ENCODE results near the gene ADGRV1.

The ADGRV1 gene

DNA sequence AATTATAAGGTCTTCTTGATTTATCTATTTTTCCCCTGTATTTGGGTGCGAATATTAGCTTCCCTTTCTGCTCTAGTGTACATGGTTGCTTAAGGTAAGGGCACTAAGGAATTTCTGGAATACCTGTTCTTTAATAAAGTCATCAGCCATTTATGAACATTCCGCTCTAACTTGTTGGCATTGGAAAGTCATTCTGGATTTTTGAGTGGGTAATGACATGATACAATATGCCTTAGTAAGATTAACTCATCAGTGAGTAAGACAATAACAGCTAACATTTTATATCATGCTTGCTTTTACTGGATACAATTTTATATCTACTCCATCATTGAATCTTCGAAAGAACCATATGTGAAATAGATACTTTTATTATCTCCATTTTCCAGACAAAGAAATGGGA, 628.4 kb downstream of the ADGRV1 start:
- no peak for TF ChIP-seq CTCF (IDR thresholded peaks at IDR 0.05; ENCODE audit: extremely low read depth, insufficient read depth, missing control alignments)
- in situ Hi-C loops (cut with MboI; ENCODE audit: low pct_unique_long_range_greater_than_20kb, low sequenced_read_pairs, unreplicated experiment), result no loop called here
- DNase-seq (ENCODE audit: low spot score), result no peak

DNA sequence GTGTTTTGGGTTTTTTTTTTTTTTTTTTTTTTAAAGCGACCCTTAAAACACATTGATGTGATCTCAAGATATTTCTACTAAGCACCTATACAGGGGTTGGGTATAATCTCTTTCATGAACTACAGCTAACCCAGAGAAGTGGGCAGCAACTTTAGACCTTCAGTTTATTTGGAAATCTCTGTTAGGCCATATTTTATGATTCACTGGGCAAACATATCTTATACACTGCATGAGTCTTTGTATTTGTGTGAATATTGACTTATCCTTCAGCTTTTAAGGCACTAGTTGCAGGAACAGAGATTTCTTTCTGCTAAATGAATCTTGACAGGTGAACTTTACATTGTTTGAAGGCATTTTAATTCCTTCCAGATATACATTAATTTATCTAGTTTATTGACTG, 630.2 kb downstream of the ADGRV1 start:
- in situ Hi-C loops (cut with MboI; ENCODE audit: low pct_unique_long_range_greater_than_20kb, low sequenced_read_pairs, unreplicated experiment), result no loop called here
- TF ChIP-seq CTCF (IDR thresholded peaks at IDR 0.05; ENCODE audit: extremely low read depth, insufficient read depth, missing control alignments), result no peak

DNA sequence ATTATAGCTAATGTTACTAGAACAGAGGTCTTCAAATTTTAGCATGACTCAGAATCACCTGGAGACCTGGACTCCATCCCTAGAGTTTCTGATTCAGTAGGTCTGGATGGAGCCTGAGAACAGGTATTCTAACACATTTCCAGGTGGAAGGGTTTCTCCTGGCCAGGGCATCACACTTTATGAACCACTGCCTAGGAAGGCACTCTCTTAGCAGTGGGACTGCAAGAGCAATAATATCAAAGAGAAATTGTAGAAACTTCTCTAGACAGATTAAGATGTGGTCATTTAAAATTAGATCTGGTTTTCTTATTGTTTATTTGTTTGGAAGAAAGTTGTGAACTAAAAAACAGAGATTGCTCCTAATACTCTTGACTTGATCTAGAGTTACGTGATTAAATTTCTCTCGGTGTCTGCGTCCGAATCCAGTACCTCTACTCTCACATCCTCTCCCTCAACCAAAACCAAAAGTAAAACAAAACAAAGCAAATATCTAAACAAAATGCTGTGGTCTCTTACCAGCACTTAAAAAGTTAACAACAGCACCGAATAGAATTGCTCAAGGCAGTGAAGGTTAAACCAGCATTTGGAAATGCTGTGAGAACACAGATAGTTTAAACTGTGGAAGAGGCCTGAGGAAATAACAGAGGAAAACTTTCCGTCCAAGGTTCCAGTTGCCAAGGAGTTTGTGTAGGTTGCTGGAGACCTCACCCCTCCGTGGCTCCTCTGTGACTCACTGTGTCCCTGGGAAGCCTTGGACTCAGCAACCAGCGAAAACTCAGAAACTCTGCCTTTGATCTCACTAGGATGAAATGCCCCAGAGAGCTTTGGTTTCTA, 631.1 kb downstream of the ADGRV1 start:
- TF ChIP-seq CTCF (IDR thresholded peaks at IDR 0.05; ENCODE audit: extremely low read depth, insufficient read depth, missing control alignments), result no peak
- no peak for DNase-seq (ENCODE audit: low spot score)
- in situ Hi-C loops (cut with MboI; ENCODE audit: low pct_unique_long_range_greater_than_20kb, low sequenced_read_pairs, unreplicated experiment), result no loop called here

More for the DNA sequence above, 630.2 kb downstream of the ADGRV1 start:
- no peak for DNase-seq (ENCODE audit: low spot score)

DNA sequence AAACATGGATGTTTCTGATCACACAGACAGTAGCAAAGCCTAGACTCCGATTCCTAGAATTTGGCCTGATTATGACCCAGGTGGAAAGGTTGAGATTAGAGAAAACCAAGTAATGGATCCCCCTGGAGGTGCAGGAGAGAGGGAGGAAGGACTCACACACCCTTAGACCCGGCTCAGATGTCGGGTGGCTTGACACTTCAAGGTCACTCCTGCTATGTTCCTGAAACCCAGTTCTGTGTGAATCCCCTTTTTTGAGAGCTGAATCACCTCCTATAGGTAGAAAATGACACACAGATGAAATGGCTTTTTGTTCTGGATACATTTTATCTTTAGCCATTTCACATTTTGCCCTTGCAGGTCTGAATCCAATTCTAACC, 631.7 kb downstream of the ADGRV1 start:
- no peak for DNase-seq (ENCODE audit: low spot score)
- no peak for TF ChIP-seq CTCF (IDR thresholded peaks at IDR 0.05; ENCODE audit: extremely low read depth, insufficient read depth, missing control alignments)
- in situ Hi-C loops (cut with MboI; ENCODE audit: low pct_unique_long_range_greater_than_20kb, low sequenced_read_pairs, unreplicated experiment), result no loop called here

- DNase-seq (ENCODE audit: low spot score), result no peak
- no peak for TF ChIP-seq CTCF (IDR thresholded peaks at IDR 0.05; ENCODE audit: extremely low read depth, insufficient read depth, missing control alignments)
- in situ Hi-C loops (cut with MboI; ENCODE audit: low pct_unique_long_range_greater_than_20kb, low sequenced_read_pairs, unreplicated experiment), result no loop called here
Measured at GRCh38 chr5:91194824-91195381, 636.3 kb downstream of the ADGRV1 start.

DNA sequence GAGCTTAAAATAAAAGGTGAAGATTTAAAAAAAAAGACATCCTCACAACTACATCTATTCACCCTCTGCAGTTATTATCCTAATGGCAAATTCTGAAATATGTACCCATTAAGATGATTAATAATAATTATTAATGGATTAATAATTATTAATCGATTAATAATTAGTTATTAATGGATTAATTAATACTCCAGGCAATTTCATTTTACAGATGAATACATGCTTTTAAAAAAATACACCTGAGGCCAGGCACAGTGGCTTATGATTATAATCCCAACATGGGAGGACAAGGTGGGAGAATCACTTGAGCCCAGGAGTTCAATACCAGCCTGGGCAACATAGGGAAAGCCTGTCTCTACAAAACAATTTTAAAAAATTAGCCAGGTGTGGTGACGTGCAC, 642.1 kb downstream of the ADGRV1 start:
- no peak for DNase-seq (ENCODE audit: low spot score)
- TF ChIP-seq CTCF (IDR thresholded peaks at IDR 0.05; ENCODE audit: extremely low read depth, insufficient read depth, missing control alignments), result no peak
- in situ Hi-C loops (cut with MboI; ENCODE audit: low pct_unique_long_range_greater_than_20kb, low sequenced_read_pairs, unreplicated experiment), result no loop called here
